ENCODE data around the gene ACP1.
A peak's percentile ranks its signal among the peaks of the same experiment; 100 is the strongest.

- TF ChIP-seq CTCF (IDR thresholded peaks at IDR 0.05; ENCODE audit: control extremely low read depth in 1 of 3, insufficient read depth in 1 of 3, low read depth in 1 of 3, low read length in 3 of 3) (peak; percentile 29 to 50 (median 46); a peak in 3 of 4 replicates), POLR2A (IDR thresholded peaks at IDR 0.05; ENCODE audit: control extremely low read depth in 1 of 2, low read depth in 2 of 2, low read length in 2 of 2) (no peak), YY1 (IDR thresholded peaks at IDR 0.05; ENCODE audit: low read depth, low read length) (no peak), JUND (IDR thresholded peaks at IDR 0.05; ENCODE audit: low read length) (no peak), ATF2 (IDR thresholded peaks at IDR 0.05; ENCODE audit: low read length) (no peak), POLR2AphosphoS5 (IDR thresholded peaks at IDR 0.05; ENCODE audit: low read depth, low read length) (no peak), BACH1 (IDR thresholded peaks at IDR 0.05; ENCODE audit: low read length) (no peak), RNF2 (IDR thresholded peaks at IDR 0.05; ENCODE audit: borderline replicate concordance, low read depth, low read length, missing control alignments, poor library complexity, severe bottlenecking) (no peak), RFX5 (IDR thresholded peaks at IDR 0.05; ENCODE audit: borderline replicate concordance, low read depth, low read length) (no peak), NRF1 (IDR thresholded peaks at IDR 0.05; ENCODE audit: low read depth, low read length) (no peak)
Measured at GRCh38 chr2:274503-274902, 9.8 kb downstream of the ACP1 start.

Data from H1 (cell line).